BJ (cell line): Measurements from ENCODE around the gene KCP. TPM values are rescaled to one million over a fixed set of nuclear protein-coding genes. Genes with fewer than 3 reads are reported as not detected.
A peak's percentile ranks its signal among the peaks of the same experiment; 100 is the strongest.

Experiments
- CTCF ChIA-PET: fragments of 350-600 bp; formaldehyde crosslinking; extraction: SDS; loops from one replicate; lab custom pipeline; 2021; ENCODE audit warnings: antibody characterized with exemption, inconsistent platforms; lab: Yijun Ruan, JAX
- POLR2A ChIA-PET: fragments of 300-600 bp; sonication (Branson Sonifier 250); formaldehyde crosslinking; extraction: SDS; loops from one replicate; lab custom pipeline; 2021; ENCODE audit warnings: antibody characterized with exemption; lab: Charles Lee
- DNase-seq: peaks from one replicate; pipeline ENCODE4 v3.0.0-alpha.2; 2011; ENCODE audit warnings: low read depth
- H3K27me3 ChIP-seq: 2 replicates; pipeline ENCODE4 v1.6.0; 2011; ENCODE audit warnings: low read length; ENCODE audit not compliant: control insufficient read depth, insufficient read depth
- H3K36me3 ChIP-seq: 2 replicates; pipeline ENCODE4 v1.5.1; 2011; ENCODE audit warnings: low read length; ENCODE audit not compliant: control insufficient read depth, insufficient read depth
- H3K4me3 ChIP-seq: 2 replicates; pipeline ENCODE4 v1.5.1; 2011; ENCODE audit warnings: low read depth, mild to moderate bottlenecking, control low read depth, low read length
- polyA plus RNA-seq: library from polyadenylated mRNA; depleted of rRNA; stranded (reverse); fragments of >200 nt; gene quantifications from 2 replicates; pipeline ENCODE4 v1.2.3, GENCODE V29; 2011
- TF ChIP-seq, protein P1 (sequence below): IDR thresholded peaks from 2 replicates; pipeline ENCODE4 v1.5.1; 2011; ENCODE audit warnings: low read depth, mild to moderate bottlenecking, control low read depth, inconsistent platforms, low read length, moderate library complexity; ENCODE audit not compliant: insufficient read depth

KCP gene
- polyA plus RNA-seq, 1 experiment: not detected

- Histone ChIP-seq H3K27me3 (peaks cover 9% of the 10 kb centered on the region), H3K4me3 (peak overlapping the region; percentile 39), H3K36me3 (peaks cover 9% of the 10 kb centered on the region)
- ChIA-PET POLR2A (no interaction called here), CTCF (interaction anchor here (1.5 to 2.9 kb wide), 3 partner anchors 10 to 14 kb away, joined by 4 to 15 read pairs (median 7); no protein-coding TSS in a partner anchor)
- TF ChIP-seq, protein P1, sequence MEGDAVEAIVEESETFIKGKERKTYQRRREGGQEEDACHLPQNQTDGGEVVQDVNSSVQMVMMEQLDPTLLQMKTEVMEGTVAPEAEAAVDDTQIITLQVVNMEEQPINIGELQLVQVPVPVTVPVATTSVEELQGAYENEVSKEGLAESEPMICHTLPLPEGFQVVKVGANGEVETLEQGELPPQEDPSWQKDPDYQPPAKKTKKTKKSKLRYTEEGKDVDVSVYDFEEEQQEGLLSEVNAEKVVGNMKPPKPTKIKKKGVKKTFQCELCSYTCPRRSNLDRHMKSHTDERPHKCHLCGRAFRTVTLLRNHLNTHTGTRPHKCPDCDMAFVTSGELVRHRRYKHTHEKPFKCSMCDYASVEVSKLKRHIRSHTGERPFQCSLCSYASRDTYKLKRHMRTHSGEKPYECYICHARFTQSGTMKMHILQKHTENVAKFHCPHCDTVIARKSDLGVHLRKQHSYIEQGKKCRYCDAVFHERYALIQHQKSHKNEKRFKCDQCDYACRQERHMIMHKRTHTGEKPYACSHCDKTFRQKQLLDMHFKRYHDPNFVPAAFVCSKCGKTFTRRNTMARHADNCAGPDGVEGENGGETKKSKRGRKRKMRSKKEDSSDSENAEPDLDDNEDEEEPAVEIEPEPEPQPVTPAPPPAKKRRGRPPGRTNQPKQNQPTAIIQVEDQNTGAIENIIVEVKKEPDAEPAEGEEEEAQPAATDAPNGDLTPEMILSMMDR: no peak
- no peak for DNase-seq
These were observed 41.2 kb downstream of the KCP start for GRCh38 chr7:128869138-128869943.

DNA sequence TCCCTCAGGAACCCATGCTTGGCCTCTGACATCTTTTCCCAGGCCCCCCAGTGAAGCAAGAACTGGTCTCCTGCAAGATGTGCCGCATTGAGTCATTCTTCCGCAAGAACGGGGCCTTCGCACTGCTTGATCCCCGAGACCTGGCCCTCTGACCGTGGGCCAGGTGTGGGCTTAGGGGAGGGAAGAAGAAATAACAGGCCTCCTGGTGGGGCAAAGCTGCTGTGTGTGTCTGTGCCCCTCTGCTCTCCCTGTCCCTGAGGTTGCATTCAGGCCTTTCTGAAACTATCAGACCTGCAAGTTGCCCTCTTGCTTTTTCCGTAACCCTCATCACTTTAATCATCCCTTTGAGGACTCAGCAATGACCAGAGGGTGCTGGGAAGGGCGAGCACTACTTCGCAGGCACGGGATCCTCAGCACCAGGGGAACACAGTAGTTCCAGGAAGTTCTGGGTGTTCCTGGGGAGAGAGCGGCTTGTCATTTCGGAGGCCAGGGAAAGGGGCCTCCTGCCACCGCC, 41.8 kb downstream of the KCP start:
- TF ChIP-seq, protein P1: no peak
- Histone ChIP-seq H3K36me3 (peaks cover 9% of the 10 kb centered on the region), H3K4me3 (peak overlapping the region; percentile 39; the same call in 1 of the 2 replicates), H3K27me3 (peaks cover 9% of the 10 kb centered on the region)
- POLR2A ChIA-PET: no interaction called here
- CTCF ChIA-PET: interaction anchor here (0.9 to 2.5 kb wide), 4 partner anchors 11 to 129 kb away, joined by 3 to 7 read pairs (median 6); no protein-coding TSS in a partner anchor
- DNase-seq: no peak

DNA sequence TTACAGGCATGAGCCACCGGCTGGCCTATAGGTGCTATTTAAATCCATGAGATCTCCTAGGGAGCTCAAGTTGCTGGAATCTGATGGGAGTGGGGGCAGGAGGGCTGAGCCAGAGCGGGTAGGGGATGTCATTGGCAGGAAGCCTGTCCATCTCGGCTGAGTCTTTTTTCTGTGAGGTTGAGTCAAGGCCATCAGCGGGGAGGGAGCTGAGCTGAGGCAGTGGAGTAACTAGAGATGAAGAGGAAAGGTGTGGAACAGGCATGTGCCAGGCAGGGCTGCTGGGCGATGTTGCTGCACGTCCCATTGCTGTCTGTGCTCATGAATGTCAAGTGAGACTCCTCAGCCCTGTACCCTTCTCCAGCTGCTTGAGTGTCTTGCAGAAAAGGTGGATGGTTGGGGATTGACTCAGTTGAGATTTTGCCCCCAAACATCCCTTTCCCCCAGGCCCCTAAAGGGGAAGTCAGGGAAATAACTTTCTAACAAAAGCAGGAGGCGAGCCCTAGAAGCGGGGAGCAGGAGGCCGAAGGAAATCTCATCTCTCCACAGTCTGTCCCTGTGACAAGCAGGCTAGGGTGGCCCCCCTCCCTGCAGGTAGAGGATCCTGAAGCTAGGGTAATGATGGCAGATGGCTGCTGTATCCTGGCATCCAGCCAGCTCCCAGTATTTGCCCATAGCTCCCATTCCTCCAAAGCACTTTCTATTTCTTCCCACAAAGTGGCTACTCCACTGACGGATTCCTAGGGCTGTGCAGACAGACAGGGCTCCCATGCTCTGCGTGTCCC, 42.5 kb downstream of the KCP start:
- ChIA-PET POLR2A (no interaction called here), CTCF (interaction anchor here (0.9 to 2.5 kb wide), 5 partner anchors 12 to 128 kb away, joined by 3 to 7 read pairs (median 7); no protein-coding TSS in a partner anchor)
- TF ChIP-seq, protein P1: no peak
- no peak overlapping the region for H3K4me3 ChIP-seq
- peaks cover 9% of the 10 kb centered on the region for H3K27me3 ChIP-seq
- no peak for DNase-seq
- H3K36me3 ChIP-seq: peaks cover 9% of the 10 kb centered on the region

- Histone ChIP-seq H3K4me3 (no peak overlapping the region), H3K27me3 (peaks cover 8% of the 10 kb centered on the region), H3K36me3 (peaks cover 9% of the 10 kb centered on the region)
- DNase-seq: no peak
- POLR2A ChIA-PET: no interaction called here
- TF ChIP-seq, protein P1: no peak
- CTCF ChIA-PET: interaction anchor here (0.8 to 2.2 kb wide), 3 partner anchors 13 to 24 kb away, joined by 3 to 7 read pairs (median 3); no protein-coding TSS in a partner anchor
These were observed 43.3 kb downstream of the KCP start for GRCh38 chr7:128867241-128867640.
